Astrocyte (in vitro differentiated cells and primary cell): ENCODE results near the gene PKP4. TPM values are rescaled to one million over a fixed set of nuclear protein-coding genes. Genes with fewer than 3 reads are reported as not detected.

Experiments
- DNase-seq: peaks from one replicate; pipeline ENCODE4 v3.0.0-alpha.2; 2010; ENCODE audit warnings: low read depth
- FAIRE-seq: peaks from 2 replicates; lab custom pipeline; 2011; peaks lifted over from hg19 to GRCh38; lab: Jason Lieb, UNC
- H2AFZ ChIP-seq: 2 replicates; pipeline ENCODE4 v1.6.0; 2012; ENCODE audit warnings: low read depth, low read length, inconsistent platforms
- H3K27ac ChIP-seq: 2 replicates; pipeline ENCODE4 v1.5.1; 2011; ENCODE audit warnings: low read depth, low read length, inconsistent platforms
- H3K27me3 ChIP-seq: 2 replicates; pipeline ENCODE4 v1.6.0; 2011; ENCODE audit warnings: low read length, inconsistent platforms; ENCODE audit not compliant: insufficient read depth
- H3K36me3 ChIP-seq: 2 replicates; pipeline ENCODE4 v1.5.1; 2011; ENCODE audit warnings: low read length, inconsistent platforms; ENCODE audit not compliant: insufficient read depth
- H3K4me1 ChIP-seq: 2 replicates; pipeline ENCODE4 v1.5.1; 2011; ENCODE audit warnings: low read length, inconsistent platforms; ENCODE audit not compliant: insufficient read depth
- H3K4me2 ChIP-seq: 2 replicates; pipeline ENCODE4 v1.6.0; 2012; ENCODE audit warnings: low read length, inconsistent platforms
- H3K4me3 ChIP-seq: 2 replicates; pipeline ENCODE4 v1.5.1; 2011; ENCODE audit warnings: low read depth, mild to moderate bottlenecking, low read length, inconsistent platforms; ENCODE audit not compliant: insufficient read depth
- H3K79me2 ChIP-seq: 2 replicates; pipeline ENCODE4 v1.6.0; 2012; ENCODE audit warnings: mild to moderate bottlenecking, low read length, inconsistent platforms; ENCODE audit not compliant: insufficient read depth
- H3K9ac ChIP-seq: 2 replicates; pipeline ENCODE4 v1.6.0; 2012; ENCODE audit warnings: mild to moderate bottlenecking, low read length, inconsistent platforms
- H3K9me3 ChIP-seq: 2 replicates; pipeline ENCODE4 v1.5.1; 2012; ENCODE audit warnings: low read depth, mild to moderate bottlenecking, low read length, inconsistent platforms; ENCODE audit not compliant: insufficient read depth
- H4K20me1 ChIP-seq: 2 replicates; pipeline ENCODE4 v1.6.0; 2012; ENCODE audit warnings: low read length, inconsistent platforms; ENCODE audit not compliant: insufficient read depth
- H3K27ac Mint-ChIP-seq: one replicate; pipeline ENCODE4 v1.8.0; 2021; ENCODE audit warnings: mild to moderate bottlenecking, mixed read lengths; ENCODE audit not compliant: unreplicated experiment
- H3K27me3 Mint-ChIP-seq: one replicate; pipeline ENCODE4 v1.8.0; 2021; ENCODE audit warnings: low read depth, mixed read lengths; ENCODE audit not compliant: unreplicated experiment
- H3K36me3 Mint-ChIP-seq: one replicate; pipeline ENCODE4 v1.8.0; 2021; ENCODE audit warnings: low read depth, mixed read lengths; ENCODE audit not compliant: unreplicated experiment
- H3K4me1 Mint-ChIP-seq: one replicate; pipeline ENCODE4 v1.8.0; 2021; ENCODE audit warnings: low read depth, mixed read lengths; ENCODE audit not compliant: unreplicated experiment
- H3K4me3 Mint-ChIP-seq: one replicate; pipeline ENCODE4 v1.8.0; 2021; ENCODE audit warnings: mild to moderate bottlenecking, moderate library complexity, mixed read lengths; ENCODE audit not compliant: unreplicated experiment
- H3K9me3 Mint-ChIP-seq: one replicate; pipeline ENCODE4 v1.8.0; 2021; ENCODE audit warnings: mild to moderate bottlenecking, mixed read lengths; ENCODE audit not compliant: unreplicated experiment
- CTCF ChIP-seq: IDR thresholded peaks from 2 replicates; pipeline ENCODE4 v1.5.1; 2011; ENCODE audit warnings: low read depth, mild to moderate bottlenecking, inconsistent platforms, low read length, moderate library complexity; ENCODE audit not compliant: insufficient read depth
- EZH2 ChIP-seq: IDR thresholded peaks from 2 replicates; pipeline ENCODE4 v1.6.1; 2012; ENCODE audit warnings: mild to moderate bottlenecking, low read length, inconsistent platforms; ENCODE audit not compliant: insufficient read depth
- total RNA-seq: library from RNA; stranded (reverse); gene quantifications from 2 replicates; pipeline ENCODE4 v1.2.1, GENCODE V29; 2021

Gene PKP4
- total RNA-seq, 1 donor from 2014 or later = 38.4 TPM

GRCh38 chr2:158731386-158731785, 274.6 kb downstream of the PKP4 start:
- no peak for FAIRE-seq
- H3K27me3 ChIP-seq = no peaks in the 10 kb centered on the region

More at GRCh38 chr2:158731386-158731785, 274.6 kb downstream of the PKP4 start:
- Mint-ChIP-seq H3K9me3 (peaks cover 6% of the 10 kb centered on the region), H3K27ac (no peak overlapping the region), H3K36me3 (no peaks in the 10 kb centered on the region), H3K4me1 (peaks cover 9% of the 10 kb centered on the region), H3K27me3 (peaks cover 29% of the 10 kb centered on the region), H3K4me3 (no peak overlapping the region)
- H4K20me1 ChIP-seq = no peaks in the 10 kb centered on the region
- no peak overlapping the region for H3K4me2 ChIP-seq
- no peak for DNase-seq
- no peak overlapping the region for H3K9ac ChIP-seq
- TF ChIP-seq CTCF = no peak
- no peak for TF ChIP-seq EZH2
- no peak overlapping the region for H3K27ac ChIP-seq
- H3K36me3 ChIP-seq = no peaks in the 10 kb centered on the region
- H3K9me3 ChIP-seq = no peaks in the 10 kb centered on the region
- no peaks in the 10 kb centered on the region for H3K79me2 ChIP-seq
- H3K4me1 ChIP-seq = no peaks in the 10 kb centered on the region
- no peak overlapping the region for H3K4me3 ChIP-seq
- H2AFZ ChIP-seq = no peak overlapping the region

Other genes starting within 250 kb of the PKP4 start
- 1.4 and 2.4 TPM in 2 replicates for gene CCDC148, start 199 bp upstream of the PKP4 start, total RNA-seq